Astrocyte of the cerebellum (primary cell): ENCODE data around the gene STS.
"Not testable (repeated sequence)": the region's sequence is repeated elsewhere in the genome, so short reads cannot be mapped to it uniquely, and the experiment has no call there.

Experiments used
- DNase-seq: peaks from one replicate; pipeline ENCODE4 v3.0.0-alpha.2; 2011; ENCODE audit warnings: low read depth
- H3K4me3 ChIP-seq: 2 replicates; pipeline ENCODE4 v1.5.1; 2011; ENCODE audit warnings: mild to moderate bottlenecking, low read depth, low read length, moderate library complexity
- CTCF ChIP-seq: IDR thresholded peaks from 2 replicates; pipeline ENCODE4 v1.5.1; 2012; ENCODE audit warnings: low read length, low read depth, moderate library complexity, mild to moderate bottlenecking; ENCODE audit errors: missing control alignments
- in situ Hi-C: cut with HindIII; loops from 2 replicates; pipeline ENCODE4 v1.10.0; 2017; ENCODE audit warnings: low sequenced_read_pairs

STS gene

GRCh38 chrX:7168371-7168770 is 20.9 kb downstream of the STS start:
- no peak for TF ChIP-seq CTCF
- no peak overlapping the region for H3K4me3 ChIP-seq
- in situ Hi-C loops, result no loop called here
- no peak for DNase-seq

DNA sequence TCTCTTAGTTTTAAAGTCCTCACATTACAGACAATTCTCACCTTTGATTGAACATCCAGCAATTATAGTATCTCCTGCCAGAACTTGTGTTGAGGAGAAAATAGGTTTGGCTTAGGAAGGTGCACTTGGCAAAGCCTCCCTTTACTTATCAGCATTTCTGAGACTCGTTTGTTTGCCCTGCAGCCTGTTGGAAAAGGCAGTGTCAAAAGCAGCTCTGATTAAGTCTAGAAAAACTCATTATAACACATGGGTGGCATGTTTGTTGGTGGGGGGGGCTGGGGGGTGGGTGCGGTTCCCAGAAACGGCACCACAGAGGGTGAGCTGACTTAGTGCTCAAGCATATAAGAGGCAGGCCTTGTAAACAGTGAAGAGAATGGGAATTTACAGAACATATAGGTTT is 22.1 kb downstream of the STS start:
- in situ Hi-C loops, result no loop called here
- TF ChIP-seq CTCF, result no peak
- no peak for DNase-seq
- no peak overlapping the region for H3K4me3 ChIP-seq

DNA sequence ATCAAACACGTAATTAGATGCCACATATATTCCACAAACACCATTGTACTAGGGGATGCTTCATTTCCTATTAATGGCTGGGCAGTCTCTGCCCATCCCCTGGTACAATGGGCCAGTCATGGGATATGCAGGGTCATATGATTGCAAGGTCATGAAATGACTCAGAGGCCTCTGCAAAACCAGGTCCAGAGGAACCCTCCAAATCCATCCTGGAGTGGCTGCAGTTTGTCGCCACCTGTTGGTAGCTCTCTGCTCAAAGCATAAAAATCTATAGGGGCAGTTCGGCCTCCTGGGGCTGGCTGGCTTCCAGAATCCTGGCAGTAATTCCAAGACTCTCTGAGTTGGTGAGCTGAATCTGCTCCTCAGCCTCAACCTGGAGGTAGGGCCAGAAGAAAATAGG is 23.4 kb downstream of the STS start:
- no peak for DNase-seq
- TF ChIP-seq CTCF, result peak; percentile 26
- in situ Hi-C loops, result no loop called here
- no peak overlapping the region for H3K4me3 ChIP-seq

DNA sequence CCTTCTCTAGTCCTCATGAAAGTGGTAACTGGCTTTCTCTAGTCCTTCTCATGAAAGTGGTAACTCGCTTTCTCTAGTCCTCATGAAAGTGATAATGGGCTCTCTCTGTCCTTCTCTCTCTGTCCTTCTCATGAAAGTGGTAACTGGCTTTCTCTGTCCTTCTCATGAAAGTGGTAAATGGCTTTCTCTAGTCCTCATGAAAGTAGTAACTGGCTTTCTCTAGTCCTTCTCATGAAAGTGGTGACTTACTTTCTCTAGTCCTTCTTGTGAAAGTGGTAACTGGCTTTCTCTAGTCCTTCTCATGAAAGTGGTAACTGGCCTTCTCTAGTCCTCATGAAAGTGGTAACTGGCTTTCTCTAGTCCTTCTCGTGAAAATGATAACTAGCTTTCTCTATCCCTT is 31.3 kb downstream of the STS start:
- DNase-seq, in situ Hi-C loops, H3K4me3 ChIP-seq: not testable (repeated sequence)

GRCh38 chrX:7179446-7179845 is 31.9 kb downstream of the STS start:
- in situ Hi-C loops, result no loop called here
- no peak for TF ChIP-seq CTCF
- no peak overlapping the region for H3K4me3 ChIP-seq
- no peak for DNase-seq

- no peak for DNase-seq
- in situ Hi-C loops, result no loop called here
- TF ChIP-seq CTCF, result no peak
- H3K4me3 ChIP-seq, result no peak overlapping the region
These were observed 37.3 kb downstream of the STS start for GRCh38 chrX:7184816-7185215.

DNA sequence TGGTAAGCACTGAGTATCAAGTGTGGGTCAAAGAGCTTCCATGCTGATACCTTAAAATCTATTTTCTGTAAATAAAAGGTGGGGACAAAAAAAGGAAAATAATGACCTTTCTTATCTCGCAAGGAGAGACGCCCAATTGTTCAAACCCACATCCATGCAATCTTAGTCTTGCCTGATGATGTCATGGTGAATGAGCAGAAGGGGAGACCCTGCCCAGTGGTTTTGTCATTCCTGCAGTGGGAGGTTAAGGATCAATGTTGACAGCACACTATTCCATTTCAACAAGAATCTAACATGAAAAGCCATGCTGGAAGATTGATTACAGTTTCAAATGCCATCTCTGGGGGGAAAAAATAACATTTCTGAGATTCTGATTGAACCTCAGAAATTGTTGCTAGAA is 41.2 kb downstream of the STS start:
- DNase-seq, result no peak
- in situ Hi-C loops, result no loop called here
- no peak overlapping the region for H3K4me3 ChIP-seq
- no peak for TF ChIP-seq CTCF
